ENCODE measurements around the gene TENM3. TPM values are rescaled to one million over a fixed set of nuclear protein-coding genes. Genes with fewer than 3 reads are reported as not detected.

TENM3 gene
- total RNA-seq, 1 experiment from 2014 or later = 66.4 TPM

- DNase-seq (ENCODE audit: low read depth) = peak; percentile 55
Observed at GRCh38 chr4:182449186-182449929, 206.2 kb downstream of the TENM3 start.

DNA sequence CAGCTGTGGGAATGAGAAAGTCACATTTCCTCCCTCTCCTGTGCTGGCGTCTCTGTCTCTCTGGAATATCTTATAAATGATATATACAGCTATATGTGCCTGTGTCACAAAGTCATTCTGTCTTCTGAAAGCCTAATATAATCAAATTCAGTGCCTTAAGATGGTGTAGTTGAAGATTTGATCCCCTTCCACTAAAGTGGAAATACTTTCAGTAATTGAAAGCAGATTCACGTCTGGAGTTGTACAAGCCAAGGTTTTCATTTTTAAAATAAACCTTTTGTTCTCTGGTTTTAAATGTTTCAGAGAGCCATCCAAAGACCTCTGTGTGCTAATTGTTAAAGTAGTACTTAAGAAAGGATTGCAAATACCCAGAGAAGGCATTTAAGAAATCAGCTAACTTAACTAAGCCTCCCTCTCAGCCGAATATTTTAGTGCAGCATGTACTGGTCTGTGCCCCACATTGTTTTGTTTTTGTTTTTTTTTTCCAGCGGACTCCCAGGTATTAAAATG, 206.8 kb downstream of the TENM3 start:
- DNase-seq (ENCODE audit: low read depth) = no peak

DNA sequence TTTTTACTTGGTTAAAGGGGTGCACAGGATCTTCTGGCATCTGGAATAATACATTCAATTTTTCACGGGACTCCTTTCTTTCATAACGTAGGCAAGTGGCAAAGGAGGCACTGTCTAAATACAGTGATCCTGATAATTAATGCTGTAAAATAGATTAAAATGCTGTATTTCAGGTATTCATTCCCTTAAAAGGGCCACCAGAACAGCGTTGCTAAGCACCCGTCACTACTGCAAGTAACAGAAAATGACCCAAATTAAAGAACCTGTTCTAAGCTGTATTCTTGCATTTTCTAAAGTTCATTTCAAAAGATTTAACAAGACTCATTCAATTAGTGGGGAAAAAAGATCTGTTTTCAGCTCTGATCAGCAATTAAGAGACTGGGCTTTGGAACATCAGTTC, 208.2 kb downstream of the TENM3 start:
- DNase-seq (ENCODE audit: low read depth) = no peak

GRCh38 chr4:182453830-182454229, 210.6 kb downstream of the TENM3 start:
- no peak for DNase-seq (ENCODE audit: low read depth)

- no peak for DNase-seq (ENCODE audit: low read depth)
Observed at GRCh38 chr4:182454440-182455013, 211.3 kb downstream of the TENM3 start.

DNA sequence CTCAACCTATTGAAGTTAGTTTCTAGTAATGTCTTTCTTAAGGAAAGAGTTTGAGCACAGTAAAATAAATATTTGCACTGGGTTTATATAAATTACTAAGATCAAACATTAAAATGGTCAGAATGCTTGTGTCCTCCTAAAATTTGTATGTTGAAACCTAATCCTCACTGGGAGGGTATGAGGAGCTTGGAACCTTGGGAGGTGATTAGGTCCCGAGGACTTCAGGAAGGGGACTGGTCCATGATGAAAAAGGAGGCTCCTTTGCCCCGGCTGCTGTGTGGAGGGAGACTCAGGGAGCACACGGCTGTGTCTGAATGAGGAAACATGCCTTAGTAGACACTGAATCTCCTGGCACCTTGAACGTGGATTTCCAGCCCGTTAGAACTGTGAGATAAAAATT, 221.9 kb downstream of the TENM3 start:
- no peak for DNase-seq (ENCODE audit: low read depth)

- DNase-seq (ENCODE audit: low read depth) = no peak
Observed at GRCh38 chr4:182465979-182466378, 222.8 kb downstream of the TENM3 start.

DNA sequence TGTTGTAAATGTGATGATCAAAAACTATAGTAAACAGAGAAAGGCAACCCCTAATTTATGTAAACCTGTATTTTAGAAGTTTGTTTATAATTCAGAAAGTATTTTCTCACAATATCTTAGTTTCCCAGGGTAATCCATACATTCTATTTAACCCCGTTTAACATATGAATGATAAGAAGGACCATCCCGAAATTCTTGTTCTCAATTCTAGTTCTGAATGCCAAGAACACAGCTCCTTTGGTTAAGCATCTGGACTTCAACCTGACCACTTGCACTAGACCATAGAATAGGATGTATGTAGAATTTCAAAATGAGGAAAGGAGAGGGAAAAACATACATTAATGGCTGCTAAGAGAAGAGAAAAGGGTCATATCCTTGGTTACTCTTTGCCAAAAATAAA, 227.0 kb downstream of the TENM3 start:
- DNase-seq (ENCODE audit: low read depth) = no peak

- no peak for DNase-seq (ENCODE audit: low read depth)
Observed at GRCh38 chr4:182475539-182475938, 232.3 kb downstream of the TENM3 start.

DNA sequence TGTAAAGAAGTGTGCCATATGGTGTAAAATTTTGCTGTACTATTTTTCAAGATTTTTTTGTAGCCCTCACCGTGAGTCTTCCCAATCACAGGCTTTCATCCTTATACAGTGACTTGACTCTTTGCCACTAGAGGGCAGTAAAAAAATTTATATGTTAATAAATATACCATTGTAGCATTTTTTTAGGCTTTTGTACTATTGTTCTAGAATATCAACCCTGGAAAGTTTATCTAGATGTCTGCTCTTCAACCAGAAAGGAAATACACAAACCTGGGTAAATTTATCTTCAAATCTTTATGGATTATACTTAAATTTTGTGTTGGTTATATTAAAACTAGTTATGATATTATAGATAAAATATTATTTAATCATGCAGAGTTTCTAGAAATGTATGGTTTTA, 235.3 kb downstream of the TENM3 start:
- DNase-seq (ENCODE audit: low read depth) = peak; percentile 40

DNA sequence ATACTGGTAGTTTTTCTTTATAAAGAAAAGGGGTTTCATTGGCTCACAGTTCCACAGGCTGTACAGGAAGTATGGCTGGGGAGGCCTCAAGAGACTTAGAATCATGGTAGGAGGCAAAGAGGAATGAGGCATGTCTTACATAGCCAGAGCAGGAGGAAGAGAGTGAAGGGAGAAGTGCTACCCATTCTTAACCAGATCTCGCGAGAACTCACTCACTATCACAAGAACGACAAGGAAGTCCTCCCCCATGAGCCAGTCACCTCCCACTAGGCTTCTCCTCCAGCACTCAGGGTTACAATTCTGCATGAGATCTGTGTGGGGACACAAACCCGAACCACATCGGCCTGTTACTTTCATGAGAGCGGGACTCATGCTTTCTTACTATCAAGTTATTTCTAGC, 240.5 kb downstream of the TENM3 start:
- no peak for DNase-seq (ENCODE audit: low read depth)

- DNase-seq (ENCODE audit: low read depth) = peak; percentile 38
Observed at GRCh38 chr4:182486881-182487280, 243.7 kb downstream of the TENM3 start.

- DNase-seq (ENCODE audit: low read depth) = no peak
Observed at GRCh38 chr4:182488896-182489295, 245.7 kb downstream of the TENM3 start.

GRCh38 chr4:182489607-182490006, 246.4 kb downstream of the TENM3 start:
- DNase-seq (ENCODE audit: low read depth) = no peak

DNA sequence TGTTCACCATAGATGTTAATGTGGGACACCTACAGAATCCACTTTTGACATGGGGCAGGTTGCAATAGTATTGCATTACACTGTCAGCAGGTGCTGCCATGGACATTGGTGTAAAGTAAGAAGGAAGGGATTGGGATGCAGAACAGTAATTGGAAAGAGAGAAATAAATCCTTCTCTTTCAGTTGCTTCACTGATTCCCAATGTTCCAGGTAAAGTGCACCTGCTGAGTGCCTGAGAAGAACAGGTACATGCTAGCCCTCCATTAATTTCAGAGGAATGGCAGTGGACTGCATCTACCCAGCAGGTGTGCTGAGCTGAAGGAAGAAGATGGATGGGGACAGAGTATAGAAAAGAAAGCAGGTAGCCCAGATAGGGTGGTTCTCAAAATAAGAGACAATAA, 248.5 kb downstream of the TENM3 start:
- DNase-seq (ENCODE audit: low read depth) = no peak

DNA sequence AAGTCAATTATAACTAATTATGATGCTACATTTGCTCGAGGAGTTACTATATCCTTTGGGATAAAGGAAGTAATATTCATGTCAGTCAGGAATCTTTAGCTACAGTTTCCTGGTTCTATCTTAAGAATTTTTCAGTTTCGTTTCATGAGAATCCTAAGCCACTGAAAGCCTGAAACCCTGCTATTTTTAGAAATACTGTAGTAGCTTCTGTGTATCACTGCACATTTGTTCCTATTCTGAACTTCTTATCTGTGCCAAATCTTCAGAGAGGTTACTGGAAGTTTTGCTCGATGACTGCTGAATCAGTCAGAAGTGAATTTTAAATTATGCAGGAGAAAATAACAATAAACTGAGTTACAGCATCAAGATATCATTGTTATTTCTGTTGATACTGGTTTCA, 249.2 kb downstream of the TENM3 start:
- peak; percentile 82 for DNase-seq (ENCODE audit: low read depth)

DNA sequence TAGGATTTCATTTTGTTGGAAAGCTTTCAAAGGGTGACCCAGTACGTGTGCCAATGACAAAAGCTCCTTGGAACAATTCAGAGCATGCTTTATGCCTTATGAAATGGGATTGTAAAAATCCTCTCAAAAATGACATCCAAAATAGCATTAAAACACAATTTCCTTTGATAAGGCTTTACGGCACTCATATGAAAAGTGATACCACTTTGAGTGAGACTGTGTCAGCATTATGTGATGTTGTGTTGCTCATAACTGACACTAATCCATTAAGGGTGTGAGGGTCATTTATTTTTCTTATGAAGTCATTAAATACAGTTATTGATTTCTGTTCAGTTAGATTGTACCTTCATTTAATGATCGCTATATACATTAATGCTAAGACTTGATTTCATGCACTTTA, 250.2 kb downstream of the TENM3 start:
- no peak for DNase-seq (ENCODE audit: low read depth)

- no peak for DNase-seq (ENCODE audit: low read depth)
Observed at GRCh38 chr4:182494103-182494502, 250.9 kb downstream of the TENM3 start.

GRCh38 chr4:182495031-182495430, 251.8 kb downstream of the TENM3 start:
- no peak for DNase-seq (ENCODE audit: low read depth)

GRCh38 chr4:182495645-182496385, 252.6 kb downstream of the TENM3 start:
- DNase-seq (ENCODE audit: low read depth) = no peak

GRCh38 chr4:182496408-182496807, 253.2 kb downstream of the TENM3 start:
- DNase-seq (ENCODE audit: low read depth) = no peak

- no peak for DNase-seq (ENCODE audit: low read depth)
Observed at GRCh38 chr4:182502064-182502463, 258.9 kb downstream of the TENM3 start.

- no peak for DNase-seq (ENCODE audit: low read depth)
Observed at GRCh38 chr4:182504463-182504862, 261.3 kb downstream of the TENM3 start.

Data from M059J (cell line).